HG02623 (cell line): ENCODE results near the gene KHDRBS2.

Experiments used
- ATAC-seq: cut with Tn5 transposase; IDR thresholded peaks from one replicate; pipeline ENCODE4 v1.9.1; 2021; ENCODE audit warnings: moderate library complexity; ENCODE audit not compliant: unreplicated experiment

Gene KHDRBS2

GRCh38 chr6:62285612-62286469 lies at the start of gene KHDRBS2:
KHDRBS2 (minus strand) TSS chr6:62286225.
- ATAC-seq: peak; percentile 100

DNA sequence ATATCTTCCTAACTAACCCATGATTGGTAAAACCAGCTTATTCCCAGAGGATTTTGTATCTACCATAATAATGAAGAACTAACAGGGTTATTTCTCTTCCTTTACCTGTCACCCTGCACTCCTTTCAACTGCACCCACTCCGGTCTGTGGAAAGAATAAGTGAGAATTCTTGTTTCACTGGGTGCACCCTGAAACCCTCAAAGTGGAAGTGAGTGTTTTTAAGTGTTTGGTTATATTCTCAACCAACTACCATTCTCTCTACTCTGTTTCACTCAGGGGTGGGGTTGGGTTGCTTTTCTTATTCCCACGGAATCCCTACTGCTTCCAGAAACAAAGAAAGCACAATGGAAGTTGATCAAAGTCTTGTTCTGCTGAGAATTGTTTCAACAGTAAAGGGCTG lies 42.6 kb upstream of the KHDRBS2 start:
- ATAC-seq: no peak

DNA sequence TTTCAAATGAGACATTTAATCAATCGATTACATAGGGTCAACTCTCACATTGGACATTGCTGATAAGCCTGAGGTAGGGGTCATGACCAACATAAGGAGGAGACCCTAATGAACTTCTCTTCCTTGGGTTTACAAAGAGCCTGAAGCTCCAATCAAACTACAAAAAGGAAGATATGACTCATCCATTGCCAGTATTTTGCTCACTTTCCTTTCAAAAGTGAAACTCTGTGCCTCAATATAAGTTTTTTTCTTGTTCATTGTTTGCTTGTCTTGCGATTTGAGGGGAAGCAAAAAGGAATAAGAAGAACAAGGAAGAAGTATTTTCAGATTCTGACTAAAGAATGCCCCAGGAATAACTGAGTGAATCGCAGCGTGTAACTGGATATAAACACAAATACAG lies 38.8 kb upstream of the KHDRBS2 start:
- no peak for ATAC-seq

GRCh38 chr6:62323818-62324431 lies 37.9 kb upstream of the KHDRBS2 start:
- no peak for ATAC-seq

DNA sequence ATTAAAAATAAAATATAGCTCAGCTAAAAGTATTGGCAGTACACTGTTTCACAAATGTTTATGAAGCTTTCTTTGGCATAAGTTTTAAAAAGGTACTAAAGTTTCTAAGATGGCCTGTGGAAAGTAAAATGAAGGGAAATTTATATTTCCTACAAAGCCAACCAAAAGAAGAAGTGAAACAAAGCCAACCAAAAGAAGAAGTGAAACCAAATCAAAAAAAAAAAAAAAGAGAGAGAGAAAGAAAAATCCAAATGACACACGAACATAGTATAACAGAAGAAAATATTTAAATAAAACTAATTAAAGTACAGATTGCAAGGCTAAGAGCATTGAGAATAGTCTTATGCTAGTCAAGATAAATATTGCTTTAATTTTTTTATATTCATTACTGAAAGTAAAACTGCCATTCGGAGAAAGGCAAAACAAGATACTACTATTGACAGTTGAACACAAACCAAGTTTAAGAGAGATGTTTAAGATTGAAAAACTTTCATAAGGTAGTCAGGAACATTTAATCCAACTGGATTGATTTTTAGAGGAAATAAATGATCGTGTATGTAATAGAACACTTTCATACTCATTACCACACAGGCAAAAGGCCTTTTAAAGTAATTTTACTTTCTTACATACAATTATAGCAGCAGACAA lies 12.8 kb upstream of the KHDRBS2 start:
- ATAC-seq: peak; percentile 90

DNA sequence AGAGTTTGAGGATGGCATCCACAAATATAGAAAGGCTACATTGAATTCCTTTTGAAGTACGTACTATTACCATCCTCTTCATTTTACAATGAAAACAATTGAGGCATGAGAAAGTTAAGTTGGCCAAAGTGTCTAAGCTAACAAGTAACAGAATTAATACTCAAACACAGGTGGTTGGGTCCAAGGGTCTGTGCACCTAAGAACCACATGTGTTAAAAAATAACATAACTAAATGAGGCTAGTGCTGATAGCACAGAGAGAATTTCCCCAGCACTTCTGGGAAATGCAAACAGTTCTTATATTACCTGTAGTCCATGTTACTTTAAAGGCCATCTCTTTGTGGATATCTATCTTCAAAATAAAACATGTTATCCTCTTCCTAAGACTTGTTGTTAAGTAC lies 10.5 kb upstream of the KHDRBS2 start:
- no peak for ATAC-seq

DNA sequence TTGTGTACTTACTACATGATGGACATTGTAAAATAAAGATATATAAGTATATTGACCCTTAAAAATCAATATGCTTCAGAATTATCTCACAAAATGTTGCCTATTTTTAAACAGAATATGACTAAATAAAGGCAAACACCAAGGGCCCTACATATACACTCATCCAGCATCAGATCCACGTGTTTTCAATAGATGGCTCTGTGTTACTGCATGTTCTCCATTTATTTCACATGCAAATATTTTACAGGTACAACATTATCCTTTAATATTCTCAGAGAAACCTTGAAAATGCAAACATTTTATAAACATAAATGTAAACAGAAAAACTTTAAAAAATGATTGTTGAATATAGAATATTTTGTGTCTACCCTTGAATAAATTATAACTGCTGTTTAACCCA lies 2.9 kb upstream of the KHDRBS2 start:
- ATAC-seq: no peak

- no peak for ATAC-seq
Measured at GRCh38 chr6:62288562-62288961, 2.5 kb upstream of the KHDRBS2 start.

DNA sequence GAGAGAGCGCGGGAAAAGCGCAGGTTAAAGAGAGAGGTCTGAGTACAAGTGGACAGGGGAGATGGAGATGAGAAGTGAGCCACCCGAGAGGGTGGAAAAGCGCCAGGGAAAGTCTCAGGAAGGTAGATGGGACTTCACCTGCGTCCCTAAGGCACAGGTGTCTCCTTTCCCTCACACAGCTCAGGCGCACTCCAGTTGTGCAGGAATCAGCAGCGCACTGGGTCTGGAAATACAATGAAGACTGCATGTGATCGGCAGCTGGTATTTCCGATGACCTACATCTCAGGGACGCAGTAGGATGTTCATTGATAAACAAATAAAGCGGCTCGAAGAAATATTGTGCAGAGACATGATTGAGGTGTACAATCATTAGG lies 432 bp upstream of the KHDRBS2 start:
- ATAC-seq: no peak

DNA sequence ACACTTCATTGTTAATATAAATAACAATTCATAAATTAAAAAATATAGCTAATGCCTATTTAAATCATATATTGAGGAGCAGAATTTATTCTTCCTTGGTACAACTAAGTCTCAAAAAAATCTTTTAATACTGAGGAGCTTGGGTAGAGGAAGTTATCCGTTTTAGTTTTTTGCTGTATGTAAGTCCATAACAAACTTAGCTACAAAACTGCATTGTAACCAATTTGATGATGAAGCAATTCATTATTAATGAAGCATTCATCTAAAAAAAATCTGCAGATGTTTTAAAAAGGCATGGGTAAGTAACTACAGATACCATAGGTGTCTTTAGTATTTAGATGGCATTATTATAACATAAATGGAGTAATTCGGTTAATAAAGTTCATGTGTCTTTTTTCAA lies 1.3 kb downstream of the KHDRBS2 start:
- no peak for ATAC-seq

GRCh38 chr6:62283796-62284411 lies 2.1 kb downstream of the KHDRBS2 start:
- ATAC-seq: no peak

- ATAC-seq: no peak
Measured at GRCh38 chr6:62283365-62283764, 2.7 kb downstream of the KHDRBS2 start.

DNA sequence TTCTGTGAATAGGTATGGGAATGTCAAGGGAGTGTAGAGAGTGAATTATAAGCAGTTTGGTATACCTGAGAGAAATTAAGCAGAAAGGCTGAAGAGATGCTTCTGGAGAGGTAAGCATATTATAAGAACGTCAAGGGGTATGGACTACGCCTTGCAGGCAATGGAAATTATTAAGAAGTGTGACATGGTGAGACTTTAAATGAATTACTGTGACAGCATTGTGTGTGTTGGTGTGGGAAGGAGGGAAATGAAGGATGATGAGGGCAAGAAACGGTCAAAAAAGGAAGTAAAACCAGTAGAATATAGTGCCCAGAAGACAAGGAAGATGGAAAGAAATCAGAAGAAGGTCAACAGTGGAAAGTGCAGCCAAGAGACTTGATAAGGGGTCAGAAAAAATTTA lies 5.9 kb downstream of the KHDRBS2 start:
- no peak for ATAC-seq

- no peak for ATAC-seq
Measured at GRCh38 chr6:62272114-62272513, 13.9 kb downstream of the KHDRBS2 start.

GRCh38 chr6:62265906-62266525 lies 20.0 kb downstream of the KHDRBS2 start:
- no peak for ATAC-seq

- no peak for ATAC-seq
Measured at GRCh38 chr6:62262283-62262682, 23.7 kb downstream of the KHDRBS2 start.

DNA sequence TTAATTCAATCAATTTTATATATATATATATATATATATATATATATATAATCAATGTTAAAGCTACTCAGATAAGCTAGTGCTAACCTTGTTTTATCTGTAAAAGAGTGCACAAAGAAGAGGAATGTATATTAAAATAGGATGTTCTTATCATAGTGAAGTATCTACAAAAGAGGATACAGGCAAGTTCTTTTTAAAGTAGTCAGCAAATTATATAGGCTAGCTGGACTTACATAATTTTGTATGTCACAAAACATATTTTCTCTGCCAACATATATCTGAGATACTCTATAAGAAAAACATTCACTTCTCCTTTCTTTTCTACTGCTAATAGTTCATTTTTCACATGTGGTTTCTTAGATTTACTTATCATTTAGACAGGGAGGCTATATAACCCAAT lies 39.9 kb downstream of the KHDRBS2 start:
- ATAC-seq: no peak

DNA sequence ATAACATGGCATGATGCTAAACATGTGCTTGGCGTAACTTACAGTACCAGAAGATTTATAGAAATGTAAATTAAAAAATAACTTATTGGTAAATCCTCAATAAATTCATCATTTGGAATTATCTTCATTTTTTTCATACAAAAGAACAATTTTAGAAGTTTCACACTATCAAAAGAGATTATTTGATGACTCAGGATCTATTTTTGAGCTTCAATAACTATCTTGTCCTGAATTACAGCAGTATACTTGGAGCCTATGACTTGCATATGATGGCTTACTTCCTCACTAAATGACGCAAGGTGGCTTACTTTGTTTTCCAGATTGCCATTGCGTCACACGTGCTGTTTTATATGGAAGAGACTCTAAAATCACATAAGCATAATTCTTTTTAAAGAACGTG lies 49.2 kb downstream of the KHDRBS2 start:
- ATAC-seq: no peak

DNA sequence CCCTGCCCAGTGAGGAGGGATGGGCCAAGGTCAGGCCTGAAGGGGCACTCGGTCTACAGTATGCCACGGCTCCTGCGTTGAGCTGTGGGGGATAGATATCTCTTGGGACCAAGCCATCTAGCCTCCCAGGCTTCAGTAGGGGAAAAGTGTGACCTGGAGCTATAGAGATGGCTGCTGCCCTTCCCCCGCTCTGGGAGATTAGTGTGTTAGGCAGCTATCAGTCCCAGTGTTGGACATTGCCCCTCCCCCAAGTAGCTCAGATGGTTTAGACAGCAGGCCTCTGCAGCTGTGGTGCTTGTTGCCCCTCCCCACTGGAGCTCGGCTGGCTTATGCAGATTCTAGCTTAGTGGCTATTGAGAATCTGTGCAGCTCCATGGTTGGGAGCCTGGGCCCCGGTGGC lies 56.8 kb downstream of the KHDRBS2 start:
- no peak for ATAC-seq

DNA sequence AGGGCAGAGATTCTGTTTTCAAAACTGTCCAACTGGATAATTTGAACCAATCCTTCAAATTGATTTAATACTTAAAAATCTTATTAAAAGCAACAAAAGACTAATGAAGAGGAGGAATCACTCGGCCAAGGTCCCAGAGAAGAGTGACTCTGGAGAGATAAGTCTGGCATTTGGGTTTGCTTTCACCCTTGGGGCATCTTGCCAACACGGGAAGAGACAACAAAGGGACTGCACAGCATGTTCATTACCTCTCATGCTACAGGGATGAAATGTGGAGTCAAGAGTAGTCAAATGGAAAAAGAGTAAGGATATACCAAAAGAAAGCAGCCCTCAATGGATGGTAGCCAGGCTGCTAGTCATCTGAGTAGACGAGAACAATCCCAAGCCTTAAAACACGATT lies 68.2 kb downstream of the KHDRBS2 start:
- ATAC-seq: no peak

GRCh38 chr6:62202078-62202477 lies 83.9 kb downstream of the KHDRBS2 start:
- ATAC-seq: no peak
